T1000 (cell line): ENCODE data around the gene KIF17.

Experiments used
- DNase-seq: peaks from one replicate; lab custom pipeline; 2025; ENCODE audit warnings: mixed read lengths; lab: John Stamatoyannopoulos, UW

The KIF17 gene

GRCh38 chr1:20710469-20711284 is 7.1 kb downstream of the KIF17 start:
- DNase-seq = no peak

GRCh38 chr1:20709868-20710267 is 7.9 kb downstream of the KIF17 start:
- no peak for DNase-seq

GRCh38 chr1:20708891-20709290 is 8.9 kb downstream of the KIF17 start:
- DNase-seq = no peak

GRCh38 chr1:20708057-20708456 is 9.8 kb downstream of the KIF17 start:
- DNase-seq = no peak

- no peak for DNase-seq
Observed at GRCh38 chr1:20706841-20707240, 11.0 kb downstream of the KIF17 start.

- no peak for DNase-seq
Observed at GRCh38 chr1:20705203-20705755, 12.5 kb downstream of the KIF17 start.

- DNase-seq = no peak
Observed at GRCh38 chr1:20704390-20705202, 13.2 kb downstream of the KIF17 start.

- DNase-seq = no peak
Observed at GRCh38 chr1:20703124-20703756, 14.6 kb downstream of the KIF17 start.

GRCh38 chr1:20702416-20702815 is 15.4 kb downstream of the KIF17 start:
- DNase-seq = no peak

- DNase-seq = no peak
Observed at GRCh38 chr1:20701847-20702246, 16.0 kb downstream of the KIF17 start.

GRCh38 chr1:20701446-20701845 is 16.4 kb downstream of the KIF17 start:
- no peak for DNase-seq

- DNase-seq = no peak
Observed at GRCh38 chr1:20700636-20701215, 17.1 kb downstream of the KIF17 start.

- DNase-seq = no peak
Observed at GRCh38 chr1:20699558-20699957, 18.2 kb downstream of the KIF17 start.

GRCh38 chr1:20698195-20698910 is 19.5 kb downstream of the KIF17 start:
- peak; percentile 28 for DNase-seq

- no peak for DNase-seq
Observed at GRCh38 chr1:20697563-20697962, 20.2 kb downstream of the KIF17 start.

GRCh38 chr1:20696397-20697333 is 21.1 kb downstream of the KIF17 start:
- peak; percentile 95 for DNase-seq

- no peak for DNase-seq
Observed at GRCh38 chr1:20695515-20695914, 22.3 kb downstream of the KIF17 start.

- no peak for DNase-seq
Observed at GRCh38 chr1:20693623-20694022, 24.2 kb downstream of the KIF17 start.

- DNase-seq = no peak
Observed at GRCh38 chr1:20691872-20692271, 25.9 kb downstream of the KIF17 start.

- no peak for DNase-seq
Observed at GRCh38 chr1:20689645-20690056, 28.2 kb downstream of the KIF17 start.
